B cell (primary cell): ENCODE data around the gene HSPE1.

Source experiments
- EZH2 ChIP-seq: IDR thresholded peaks from 2 replicates; pipeline ENCODE4 v1.6.1; 2012; ENCODE audit warnings: borderline replicate concordance, low read depth, mild to moderate bottlenecking, moderate library complexity, low read length; ENCODE audit not compliant: insufficient read depth, poor library complexity, severe bottlenecking
- TF ChIP-seq, protein P1 (sequence below): fragments of 200-600 bp; IDR thresholded peaks from one replicate; pipeline ENCODE4 v1.8.0; 2022; ENCODE audit warnings: antibody characterized with exemption, mild to moderate bottlenecking

DNA sequence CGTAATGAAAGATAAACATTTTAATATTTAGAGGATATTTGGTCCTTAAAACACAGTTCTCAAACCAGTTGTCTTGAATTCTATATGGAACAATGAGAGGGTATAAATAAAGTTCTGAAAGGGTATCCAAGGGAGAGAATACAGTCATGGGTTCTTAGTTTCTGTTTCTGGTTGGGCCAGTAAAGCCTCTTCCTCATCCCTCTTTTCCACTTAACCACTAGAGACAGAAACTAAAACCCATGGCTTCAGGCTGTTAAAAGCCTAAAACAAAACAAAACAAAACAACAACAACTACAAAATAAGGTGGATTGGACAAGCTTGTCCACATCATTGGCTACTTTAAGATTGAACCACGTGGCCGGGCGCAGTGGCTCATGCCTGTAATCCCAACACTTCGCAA lies 28.0 kb upstream of the HSPE1 start:
- TF ChIP-seq, protein P1, sequence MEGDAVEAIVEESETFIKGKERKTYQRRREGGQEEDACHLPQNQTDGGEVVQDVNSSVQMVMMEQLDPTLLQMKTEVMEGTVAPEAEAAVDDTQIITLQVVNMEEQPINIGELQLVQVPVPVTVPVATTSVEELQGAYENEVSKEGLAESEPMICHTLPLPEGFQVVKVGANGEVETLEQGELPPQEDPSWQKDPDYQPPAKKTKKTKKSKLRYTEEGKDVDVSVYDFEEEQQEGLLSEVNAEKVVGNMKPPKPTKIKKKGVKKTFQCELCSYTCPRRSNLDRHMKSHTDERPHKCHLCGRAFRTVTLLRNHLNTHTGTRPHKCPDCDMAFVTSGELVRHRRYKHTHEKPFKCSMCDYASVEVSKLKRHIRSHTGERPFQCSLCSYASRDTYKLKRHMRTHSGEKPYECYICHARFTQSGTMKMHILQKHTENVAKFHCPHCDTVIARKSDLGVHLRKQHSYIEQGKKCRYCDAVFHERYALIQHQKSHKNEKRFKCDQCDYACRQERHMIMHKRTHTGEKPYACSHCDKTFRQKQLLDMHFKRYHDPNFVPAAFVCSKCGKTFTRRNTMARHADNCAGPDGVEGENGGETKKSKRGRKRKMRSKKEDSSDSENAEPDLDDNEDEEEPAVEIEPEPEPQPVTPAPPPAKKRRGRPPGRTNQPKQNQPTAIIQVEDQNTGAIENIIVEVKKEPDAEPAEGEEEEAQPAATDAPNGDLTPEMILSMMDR, result no peak
- no peak for TF ChIP-seq EZH2
